CD4-positive, alpha-beta memory T cell (primary cell): ENCODE data around the gene ATP10A. TPM values are rescaled to one million over a fixed set of nuclear protein-coding genes. Genes with fewer than 3 reads are reported as not detected.

Experiments
- CTCF ChIA-PET: fragments of 350-600 bp; sonication (Branson Sonifier 250); formaldehyde crosslinking; loops from one replicate; lab custom pipeline; 2021; ENCODE audit warnings: inconsistent platforms; ENCODE audit not compliant: partially characterized antibody; lab: Charles Lee
- POLR2A ChIA-PET: fragments of 350-600 bp; sonication (Branson Sonifier 250); formaldehyde crosslinking; loops from one replicate; lab custom pipeline; 2021; ENCODE audit not compliant: partially characterized antibody; lab: Charles Lee
- DNase-seq, 5 donors: peaks; one replicate each; pipeline versions ENCODE4 v3.0.0 to v3.0.0-alpha.2; 2020 to 2022; ENCODE audit warnings: mixed read lengths in 1 of 5
- H3K27ac ChIP-seq: one replicate; pipeline ENCODE4 v1.7.0; 2013; ENCODE audit warnings: low read depth, low read length
- H3K27me3 ChIP-seq: 2 replicates; pipeline ENCODE4 v1.7.0; 2013; ENCODE audit warnings: mild to moderate bottlenecking, low read length, moderate library complexity; ENCODE audit not compliant: insufficient read depth
- H3K36me3 ChIP-seq: 2 replicates; pipeline ENCODE4 v1.7.0; 2013; ENCODE audit warnings: mild to moderate bottlenecking, low read length, moderate library complexity; ENCODE audit not compliant: insufficient read depth
- H3K4me1 ChIP-seq: 2 replicates; pipeline ENCODE4 v1.7.0; 2013; ENCODE audit warnings: mild to moderate bottlenecking, low read length, moderate library complexity; ENCODE audit not compliant: insufficient read depth
- H3K4me3 ChIP-seq, 2 donors: one replicate each; pipeline ENCODE4 v1.7.0; 2013; ENCODE audit warnings: low read length in 2 of 2, mild to moderate bottlenecking in 1 of 2
- H3K9me3 ChIP-seq, 2 donors: one replicate each; pipeline ENCODE4 v1.7.0; 2013; ENCODE audit warnings: low read length in 2 of 2, control low read depth in 1 of 2; ENCODE audit not compliant: control insufficient read depth in 1 of 2
- H3K27ac Mint-ChIP-seq, 7 donors: one replicate each; pipeline ENCODE4 v1.8.0; 2020 to 2021; ENCODE audit warnings: mixed read lengths in 7 of 7, mild to moderate bottlenecking in 6 of 7, inconsistent platforms in 3 of 7, moderate library complexity in 3 of 7
- H3K27me3 Mint-ChIP-seq, 2 donors: one replicate each; pipeline ENCODE4 v1.8.0; 2020 to 2021; ENCODE audit warnings: mixed read lengths in 2 of 2
- H3K36me3 Mint-ChIP-seq, 2 donors: one replicate each; pipeline ENCODE4 v1.8.0; 2020 to 2021; ENCODE audit warnings: mixed read lengths in 2 of 2, inconsistent platforms in 1 of 2, mild to moderate bottlenecking in 1 of 2
- H3K4me1 Mint-ChIP-seq, 4 donors: one replicate each; pipeline ENCODE4 v1.8.0; 2020 to 2021; ENCODE audit warnings: mixed read lengths in 4 of 4, mild to moderate bottlenecking in 1 of 4
- H3K4me3 Mint-ChIP-seq, 8 donors: one replicate each; pipeline ENCODE4 v1.8.0; 2020 to 2021; ENCODE audit warnings: mixed read lengths in 8 of 8, mild to moderate bottlenecking in 7 of 8, moderate library complexity in 6 of 8, inconsistent platforms in 3 of 8
- H3K9me3 Mint-ChIP-seq, 8 donors: one replicate each; pipeline ENCODE4 v1.8.0; 2020 to 2021; ENCODE audit warnings: mixed read lengths in 8 of 8, mild to moderate bottlenecking in 5 of 8, inconsistent platforms in 3 of 8, moderate library complexity in 1 of 8
- intact Hi-C: fragments of 100-400 bp; cut with micrococcal nuclease; formaldehyde crosslinking; loops from one replicate; pipeline ENCODE4 v1.15.1; 2023
- polyA plus RNA-seq, 2 donors: library from polyadenylated mRNA; unstranded; fragments of 300-500 nt; fragmentation: Illumina TruSeq; gene quantifications; one replicate each; pipeline ENCODE4 v1.2.3, GENCODE V29; 2021
- total RNA-seq, 2 experiments: library from RNA; stranded (reverse); gene quantifications; one replicate each; pipeline ENCODE4 v1.2.3, GENCODE V29; 2021

The ATP10A gene
- total and polyA plus RNA-seq, 4 experiments from 2014 or later: 2.7 to 51.1 (median 29.7) TPM

- H3K36me3 Mint-ChIP-seq: peaks cover 12 to 29% of the 10 kb centered on the region in 2 donors
Observed at GRCh38 chr15:25737218-25737643, 125.9 kb downstream of the ATP10A start.

GRCh38 chr15:25736461-25736860 is 126.7 kb downstream of the ATP10A start:
- peaks cover 11 to 25% (median 16%) of the 10 kb centered on the region in 4 donors for H3K4me1 Mint-ChIP-seq
- no peaks in the 10 kb centered on the region for H3K9me3 Mint-ChIP-seq
- ChIA-PET POLR2A (no interaction called here), CTCF (interaction anchor here (2.2 to 5.3 kb wide), 2 partner anchors 47 to 197 kb away, joined by 7 to 30 read pairs; no protein-coding TSS in a partner anchor)
- Histone ChIP-seq H3K36me3 (no peaks in the 10 kb centered on the region), H3K27me3 (no peaks in the 10 kb centered on the region), H3K27ac (no peak overlapping the region), H3K4me3 (no peak overlapping the region), H3K4me1 (peaks cover 6% of the 10 kb centered on the region), H3K9me3 (no peaks in the 10 kb centered on the region)
- H3K27ac Mint-ChIP-seq: peak overlapping the region in 2 of 7 donors; percentile 10 to 80
- H3K36me3 Mint-ChIP-seq: peaks cover 12 to 36% of the 10 kb centered on the region in 2 donors
- DNase-seq: no peak
- intact Hi-C loops: no loop called here
- no peak overlapping the region for H3K4me3 Mint-ChIP-seq
- H3K27me3 Mint-ChIP-seq: no peaks in the 10 kb centered on the region

More at GRCh38 chr15:25737218-25737643, 125.9 kb downstream of the ATP10A start:
- H3K4me1 Mint-ChIP-seq: peaks cover 9 to 25% (median 16%) of the 10 kb centered on the region in 4 donors
- Histone ChIP-seq H3K36me3 (no peaks in the 10 kb centered on the region), H3K4me1 (peaks cover 6% of the 10 kb centered on the region), H3K27me3 (no peaks in the 10 kb centered on the region), H3K4me3 (no peak overlapping the region), H3K27ac (no peak overlapping the region), H3K9me3 (no peaks in the 10 kb centered on the region)
- no peaks in the 10 kb centered on the region for H3K27me3 Mint-ChIP-seq
- no peaks in the 10 kb centered on the region for H3K9me3 Mint-ChIP-seq
- DNase-seq: no peak
- intact Hi-C loops: no loop called here
- H3K27ac Mint-ChIP-seq: peak overlapping the region in 2 of 7 donors; percentile 8 to 24
- ChIA-PET POLR2A (no interaction called here), CTCF (interaction anchor here (0.7 to 5.3 kb wide), 3 partner anchors 32 to 196 kb away, joined by 4 to 30 read pairs (median 7); no protein-coding TSS in a partner anchor)
- no peak overlapping the region for H3K4me3 Mint-ChIP-seq

DNA sequence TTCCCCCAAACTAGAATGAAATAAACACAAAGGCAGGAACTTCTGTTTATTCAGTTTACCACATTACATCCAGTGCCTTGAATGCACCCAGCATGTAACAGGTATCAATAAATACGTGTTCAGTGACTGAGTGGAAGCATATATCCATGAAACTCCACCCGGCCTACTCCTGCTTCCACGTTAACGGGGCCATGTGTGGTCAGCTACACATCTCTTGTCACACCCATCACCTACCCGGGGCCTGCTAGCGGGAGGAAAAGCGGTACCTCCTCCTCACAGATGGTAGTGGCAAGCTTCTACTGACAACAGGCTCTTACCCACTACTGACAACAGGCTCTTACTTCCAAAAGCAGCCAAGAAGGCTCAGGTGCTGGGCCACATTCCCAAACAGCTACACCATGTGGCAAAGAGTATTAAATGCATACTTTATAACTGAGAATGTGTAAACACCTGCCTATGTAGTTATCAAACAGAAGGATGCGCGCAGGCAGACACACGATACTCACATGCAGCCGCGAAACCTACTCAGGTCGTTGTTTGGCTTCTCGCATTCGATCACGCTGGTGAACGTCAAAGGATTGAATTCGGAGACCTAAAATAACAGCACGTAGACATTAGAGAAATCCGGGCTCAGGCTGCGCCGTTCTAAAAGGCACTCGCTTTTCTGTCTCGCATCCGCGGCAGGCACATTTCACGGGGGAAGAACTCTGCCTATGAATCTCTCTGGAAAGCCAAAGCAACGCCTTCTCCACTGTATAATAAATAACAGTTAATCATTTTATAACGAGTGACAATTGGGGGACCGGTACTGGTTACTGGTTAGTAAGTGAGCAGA is 127.4 kb downstream of the ATP10A start:
- Histone ChIP-seq H3K4me3 (no peak overlapping the region), H3K36me3 (no peaks in the 10 kb centered on the region), H3K4me1 (peaks cover 6% of the 10 kb centered on the region), H3K27me3 (no peaks in the 10 kb centered on the region), H3K27ac (no peak overlapping the region), H3K9me3 (no peaks in the 10 kb centered on the region)
- no peak overlapping the region for H3K4me3 Mint-ChIP-seq
- intact Hi-C loops: no loop called here
- H3K27ac Mint-ChIP-seq: no peak overlapping the region
- POLR2A ChIA-PET: no interaction called here
- H3K4me1 Mint-ChIP-seq: peaks cover 10 to 21% (median 13%) of the 10 kb centered on the region in 4 donors
- CTCF ChIA-PET: interaction anchor here (2.2 to 5.3 kb wide), 2 partner anchors 48 to 198 kb away, joined by 7 to 30 read pairs; no protein-coding TSS in a partner anchor
- H3K9me3 Mint-ChIP-seq: no peaks in the 10 kb centered on the region
- no peak for DNase-seq
- H3K27me3 Mint-ChIP-seq: no peaks in the 10 kb centered on the region
- H3K36me3 Mint-ChIP-seq: peaks cover 12 to 41% of the 10 kb centered on the region in 2 donors

- ChIA-PET CTCF (interaction anchor here (5.3 kb wide), 1 partner anchor 199 kb away, joined by 30 read pairs; no protein-coding TSS in a partner anchor), POLR2A (no interaction called here)
- H3K4me1 ChIP-seq: peaks cover under 1% of the 10 kb centered on the region
- H3K27ac Mint-ChIP-seq: peak overlapping the region in 1 of 7 donors; percentile 70
- peaks cover 12 to 42% of the 10 kb centered on the region in 2 donors for H3K36me3 Mint-ChIP-seq
- H3K36me3 ChIP-seq: no peaks in the 10 kb centered on the region
- H3K4me1 Mint-ChIP-seq: peaks cover 5 to 16% (median 7%) of the 10 kb centered on the region in 4 donors
- H3K4me3 Mint-ChIP-seq: no peak overlapping the region
- DNase-seq: no peak
- no peak overlapping the region for H3K4me3 ChIP-seq
- no peaks in the 10 kb centered on the region for H3K9me3 ChIP-seq
- no peak overlapping the region for H3K27ac ChIP-seq
- H3K27me3 ChIP-seq: no peaks in the 10 kb centered on the region
- no peaks in the 10 kb centered on the region for H3K27me3 Mint-ChIP-seq
- intact Hi-C loops: no loop called here
- H3K9me3 Mint-ChIP-seq: no peaks in the 10 kb centered on the region
Observed at GRCh38 chr15:25734680-25735355, 128.3 kb downstream of the ATP10A start.

DNA sequence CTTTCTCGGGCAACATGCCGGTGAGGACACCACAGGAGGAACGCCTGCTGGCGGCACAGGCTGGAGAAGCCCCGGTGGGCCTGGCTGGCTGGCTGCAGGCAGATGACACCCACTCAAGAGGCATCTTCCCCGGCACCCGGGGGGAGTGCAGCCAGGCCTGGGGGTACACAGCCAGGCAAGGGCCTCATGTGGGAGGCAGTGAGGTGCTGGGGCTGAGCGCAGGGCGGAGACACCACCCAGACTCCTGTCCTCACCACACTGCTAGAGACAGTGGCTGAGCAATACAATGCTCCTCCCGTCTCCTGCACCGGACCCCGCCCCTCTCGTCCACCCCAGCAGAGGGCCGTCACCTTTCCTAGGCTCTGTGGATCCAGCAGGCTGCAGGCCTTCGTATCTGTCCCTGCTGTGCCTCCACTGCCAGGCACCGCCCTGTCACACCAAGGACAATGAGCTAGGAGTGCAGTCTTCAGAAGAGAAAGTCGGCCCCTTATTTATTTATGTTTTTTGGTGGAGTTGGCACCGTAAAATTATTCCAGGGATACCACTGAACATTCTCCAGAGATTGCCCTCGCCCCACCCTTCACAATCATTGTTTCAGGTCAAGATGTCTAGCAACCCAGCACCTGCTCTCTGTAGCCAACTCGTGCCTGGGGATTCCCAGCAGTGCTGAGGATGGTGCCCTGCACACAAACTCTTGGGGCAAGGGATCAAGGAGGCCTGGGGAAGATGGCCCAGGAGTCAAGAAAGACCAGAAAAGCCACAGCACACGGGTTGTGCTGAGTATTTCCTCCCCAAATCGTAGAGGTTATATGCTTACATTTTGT is 129.1 kb downstream of the ATP10A start:
- CTCF ChIA-PET: no interaction called here
- H3K4me1 ChIP-seq: no peaks in the 10 kb centered on the region
- H3K4me3 Mint-ChIP-seq: no peak overlapping the region
- no peaks in the 10 kb centered on the region for H3K36me3 ChIP-seq
- POLR2A ChIA-PET: no interaction called here
- H3K9me3 Mint-ChIP-seq: no peaks in the 10 kb centered on the region
- H3K4me3 ChIP-seq: no peak overlapping the region
- intact Hi-C loops: no loop called here
- H3K27me3 Mint-ChIP-seq: no peaks in the 10 kb centered on the region
- H3K27ac Mint-ChIP-seq: no peak overlapping the region
- no peaks in the 10 kb centered on the region for H3K9me3 ChIP-seq
- no peaks in the 10 kb centered on the region for H3K27me3 ChIP-seq
- peaks cover 12 to 39% of the 10 kb centered on the region in 2 donors for H3K36me3 Mint-ChIP-seq
- no peak overlapping the region for H3K27ac ChIP-seq
- no peak for DNase-seq
- H3K4me1 Mint-ChIP-seq: peaks cover 0 to 10% (median 2%) of the 10 kb centered on the region in 4 donors

- ChIA-PET POLR2A (no interaction called here), CTCF (interaction anchor here (0.6 kb wide), 1 partner anchor 201 kb away, joined by 3 read pairs; no protein-coding TSS in a partner anchor)
- H3K4me3 ChIP-seq: no peak overlapping the region
- no peak overlapping the region for H3K4me3 Mint-ChIP-seq
- intact Hi-C loops: no loop called here
- no peak for DNase-seq
- H3K27ac Mint-ChIP-seq: peak overlapping the region in 1 of 7 donors; percentile 66
- H3K36me3 ChIP-seq: no peaks in the 10 kb centered on the region
- no peaks in the 10 kb centered on the region for H3K9me3 ChIP-seq
- no peak overlapping the region for H3K27ac ChIP-seq
- H3K27me3 ChIP-seq: no peaks in the 10 kb centered on the region
- no peaks in the 10 kb centered on the region for H3K4me1 ChIP-seq
- no peaks in the 10 kb centered on the region for H3K9me3 Mint-ChIP-seq
- H3K27me3 Mint-ChIP-seq: no peaks in the 10 kb centered on the region
- H3K4me1 Mint-ChIP-seq: peaks cover 0 to 8% (median 2%) of the 10 kb centered on the region in 4 donors
- H3K36me3 Mint-ChIP-seq: peaks cover 16 to 41% of the 10 kb centered on the region in 2 donors
Observed at GRCh38 chr15:25733036-25733855, 129.9 kb downstream of the ATP10A start.
